Transverse colon (tissue), 4 donors: ENCODE measurements around the gene SMARCA2.

Experiments used
- CTCF ChIP-seq, 5 experiments: fragments of 200-600 bp in 3 of 5; fragments of 450-650 bp in 2 of 5; sonication (generic) in 3 of 5; IDR thresholded peaks; 1 replicate in 2 of 5; 2 replicates in 3 of 5; pipeline ENCODE4 v1.5.1; 2016 to 2017; ENCODE audit warnings: antibody characterized with exemption in 5 of 5, inconsistent platforms in 3 of 5, mild to moderate bottlenecking in 2 of 5, moderate library complexity in 1 of 5
- POLR2A ChIP-seq: fragments of 450-650 bp; IDR thresholded peaks from one replicate; pipeline ENCODE4 v1.6.1; 2016; ENCODE audit warnings: antibody characterized with exemption, mild to moderate bottlenecking, moderate library complexity
- POLR2AphosphoS5 ChIP-seq, 3 donors: sonication (generic); formaldehyde crosslinking; IDR thresholded peaks; one replicate each; pipeline ENCODE4 v1.6.1; 2016; ENCODE audit warnings: antibody characterized with exemption in 3 of 3

GRCh38 chr9:2023042-2023441 lies 7.9 kb downstream of the SMARCA2 start:
- TF ChIP-seq POLR2A (no peak), POLR2AphosphoS5 (IDR thresholded peaks at IDR 0.05) (no peak), CTCF (IDR thresholded peaks at IDR 0.05) (no peak)
